GM12873 (cell line): ENCODE results near the gene CEACAM19.

Experiments used
- TF ChIP-seq, protein P1 (sequence below): IDR thresholded peaks from 2 replicates; pipeline ENCODE4 v1.5.1; 2012; ENCODE audit warnings: low read depth, mild to moderate bottlenecking, moderate library complexity, low read length, control low read depth; ENCODE audit not compliant: insufficient read depth; ENCODE audit errors: missing control alignments

The CEACAM19 gene

DNA sequence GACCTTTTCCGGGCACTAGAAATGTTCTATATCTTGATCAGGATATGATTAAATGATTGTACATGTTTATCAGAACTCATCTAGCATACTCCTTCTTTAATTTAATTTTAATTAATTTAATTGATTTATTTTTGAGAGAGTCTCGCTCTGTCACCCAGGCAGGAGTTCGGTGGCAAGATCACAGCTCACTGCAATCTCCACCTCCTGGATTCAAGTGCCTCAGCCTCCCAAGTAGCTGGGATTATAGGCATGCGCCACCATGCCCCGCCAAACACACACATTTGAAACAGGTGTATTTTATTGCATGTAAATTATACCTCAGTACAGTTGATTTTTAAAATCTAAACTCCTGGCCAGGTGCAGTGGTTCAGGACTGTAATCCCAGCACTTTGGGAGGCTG is 59.8 kb downstream of the CEACAM19 start:
- TF ChIP-seq, protein P1, sequence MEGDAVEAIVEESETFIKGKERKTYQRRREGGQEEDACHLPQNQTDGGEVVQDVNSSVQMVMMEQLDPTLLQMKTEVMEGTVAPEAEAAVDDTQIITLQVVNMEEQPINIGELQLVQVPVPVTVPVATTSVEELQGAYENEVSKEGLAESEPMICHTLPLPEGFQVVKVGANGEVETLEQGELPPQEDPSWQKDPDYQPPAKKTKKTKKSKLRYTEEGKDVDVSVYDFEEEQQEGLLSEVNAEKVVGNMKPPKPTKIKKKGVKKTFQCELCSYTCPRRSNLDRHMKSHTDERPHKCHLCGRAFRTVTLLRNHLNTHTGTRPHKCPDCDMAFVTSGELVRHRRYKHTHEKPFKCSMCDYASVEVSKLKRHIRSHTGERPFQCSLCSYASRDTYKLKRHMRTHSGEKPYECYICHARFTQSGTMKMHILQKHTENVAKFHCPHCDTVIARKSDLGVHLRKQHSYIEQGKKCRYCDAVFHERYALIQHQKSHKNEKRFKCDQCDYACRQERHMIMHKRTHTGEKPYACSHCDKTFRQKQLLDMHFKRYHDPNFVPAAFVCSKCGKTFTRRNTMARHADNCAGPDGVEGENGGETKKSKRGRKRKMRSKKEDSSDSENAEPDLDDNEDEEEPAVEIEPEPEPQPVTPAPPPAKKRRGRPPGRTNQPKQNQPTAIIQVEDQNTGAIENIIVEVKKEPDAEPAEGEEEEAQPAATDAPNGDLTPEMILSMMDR = no peak

- TF ChIP-seq, protein P1 = no peak
Measured at GRCh38 chr19:44731622-44732021, 60.3 kb downstream of the CEACAM19 start.

- TF ChIP-seq, protein P1 = no peak
Measured at GRCh38 chr19:44732235-44733014, 61.1 kb downstream of the CEACAM19 start.
